Stimulated activated CD8-positive, alpha-beta memory T cell treated with anti-CD3 and anti-CD28 coated beads, Interleukin-4, amount 100 ng/mL, for 24 hours (primary cell): ENCODE measurements around the gene TERB2.
"Not testable (repeated sequence)": the region's sequence is repeated elsewhere in the genome, so short reads cannot be mapped to it uniquely, and the experiment has no call there.

ENCODE experiments used
- DNase-seq: peaks from one replicate; pipeline ENCODE4 v3.0.0-alpha.2; 2020; ENCODE audit warnings: low read depth

TERB2 gene, protein sequence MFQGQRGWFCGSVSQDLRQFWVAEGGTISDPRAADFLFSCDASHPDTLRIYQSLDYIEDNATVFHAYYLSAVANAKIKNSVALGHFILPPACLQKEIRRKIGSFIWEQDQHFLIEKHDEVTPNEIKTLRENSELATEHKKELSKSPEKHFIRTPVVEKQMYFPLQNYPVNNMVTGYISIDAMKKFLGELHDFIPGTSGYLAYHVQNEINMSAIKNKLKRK

GRCh38 chr15:44956388-44956787 is at the start of gene TERB2:
TERB2 (plus strand) TSS chr15:44956687; CDS start chr15:44956719, 32 bp downstream.
- DNase-seq: no peak

DNA sequence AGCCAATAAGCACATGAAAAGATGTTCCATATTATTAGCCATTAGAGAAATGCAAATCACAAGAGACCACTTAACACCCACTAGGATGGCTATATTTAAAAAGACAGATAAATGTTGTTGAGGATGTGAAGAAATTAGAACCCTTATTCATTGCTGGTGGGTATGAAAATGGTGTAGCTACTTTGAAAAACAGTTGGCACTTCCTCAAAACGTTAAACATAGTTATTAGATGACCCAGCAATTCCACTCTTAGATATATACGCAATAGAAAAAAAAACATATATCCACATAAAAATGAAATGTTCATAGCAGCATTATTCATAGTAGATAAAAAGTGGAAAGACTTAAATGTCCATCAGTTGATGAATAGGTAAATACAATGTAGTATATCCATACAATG is 47.1 kb upstream of the TERB2 start:
- no peak for DNase-seq

DNA sequence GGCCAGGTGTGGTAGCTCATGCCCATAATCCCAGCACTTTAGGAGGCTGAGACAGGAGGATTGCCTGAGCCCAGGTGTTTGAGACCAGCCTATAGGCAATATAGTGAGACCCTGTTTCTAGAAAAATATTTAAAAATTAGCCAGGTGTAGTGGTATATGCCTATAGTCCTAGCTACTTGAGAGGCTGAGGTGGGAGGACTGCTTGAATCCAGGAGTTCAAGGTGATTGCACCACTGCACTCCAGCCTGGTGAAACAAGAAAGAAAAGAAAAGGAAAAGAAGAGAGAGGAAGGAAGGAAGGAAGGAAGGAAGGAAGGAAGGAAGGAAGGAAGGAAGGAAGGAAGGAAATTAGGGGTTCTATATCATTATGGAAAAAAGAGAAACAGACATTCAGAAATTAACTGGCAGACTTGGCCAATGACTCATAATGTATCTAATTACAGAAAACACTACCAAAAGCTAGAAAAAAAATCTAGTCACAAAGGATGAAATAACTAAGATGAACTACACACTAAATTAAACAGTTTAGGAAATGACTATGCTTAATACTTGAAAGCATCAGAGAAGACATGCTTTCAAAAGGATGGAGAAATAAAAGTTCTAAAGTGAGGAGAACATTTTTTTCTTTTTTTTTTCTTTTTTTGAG is 45.4 kb upstream of the TERB2 start:
- no peak for DNase-seq

GRCh38 chr15:44912186-44912585 is 44.3 kb upstream of the TERB2 start:
- DNase-seq: not testable (repeated sequence)

- not testable (repeated sequence) for DNase-seq
Observed at GRCh38 chr15:44912974-44913448, 43.5 kb upstream of the TERB2 start.

- DNase-seq: no peak
Observed at GRCh38 chr15:44918136-44918535, 38.4 kb upstream of the TERB2 start.

DNA sequence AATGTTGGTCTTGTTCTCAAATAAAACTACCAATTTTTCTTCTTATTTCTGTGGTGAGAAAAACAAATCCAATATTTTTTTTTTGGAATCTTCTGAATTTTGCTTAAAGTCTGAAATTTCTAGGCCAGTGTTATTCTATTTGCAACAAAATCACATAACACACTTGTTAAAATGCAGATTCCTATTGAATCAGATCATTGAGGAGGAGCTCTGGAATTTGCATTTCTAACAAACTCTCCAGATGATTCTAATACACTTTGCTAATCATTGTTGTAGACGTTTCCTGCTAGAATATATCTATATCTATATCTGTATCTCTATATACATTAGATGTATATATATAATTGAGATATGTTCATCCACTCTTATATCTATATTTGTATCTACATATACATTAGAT is 27.8 kb upstream of the TERB2 start:
- DNase-seq: not testable (repeated sequence)

- DNase-seq: not testable (repeated sequence)
Observed at GRCh38 chr15:44930283-44930682, 26.2 kb upstream of the TERB2 start.

DNA sequence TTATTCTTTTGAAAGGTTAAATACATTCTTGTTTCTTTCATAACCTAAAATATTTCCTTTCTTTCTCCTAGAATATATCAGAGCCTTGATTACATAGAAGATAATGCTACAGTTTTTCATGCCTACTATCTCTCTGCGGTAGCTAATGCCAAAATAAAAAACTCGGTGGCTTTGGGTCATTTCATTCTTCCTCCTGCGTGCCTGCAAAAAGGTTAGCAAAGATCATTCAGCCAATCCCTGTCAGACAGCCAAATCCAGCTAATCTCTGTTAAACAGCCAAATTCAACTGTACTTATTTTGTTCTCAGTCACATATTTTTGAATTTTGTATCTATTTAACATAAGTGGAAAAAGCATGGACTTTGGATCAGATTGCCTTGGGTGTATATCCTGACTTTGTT is 1.8 kb downstream of the TERB2 start:
- not testable (repeated sequence) for DNase-seq

DNA sequence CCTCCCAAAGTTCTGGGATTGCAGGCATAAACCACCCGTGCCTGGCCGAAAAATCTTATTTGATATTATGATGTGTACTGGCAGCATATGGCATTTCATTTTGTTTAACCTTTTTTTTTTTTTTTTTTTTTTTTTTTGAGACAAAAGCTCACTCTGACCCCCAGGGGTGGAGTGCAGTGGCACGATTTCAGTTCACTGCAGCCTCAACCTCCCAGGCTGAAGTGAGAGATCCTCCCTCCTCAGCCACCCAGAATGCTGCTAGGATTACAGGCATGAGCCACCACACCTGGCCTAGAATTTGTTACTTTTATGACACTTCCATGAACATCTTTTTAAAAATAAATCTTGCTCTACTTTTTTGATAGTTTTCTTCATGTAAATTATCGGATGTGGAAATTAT is 12.0 kb downstream of the TERB2 start:
- no peak for DNase-seq

- DNase-seq: no peak
Observed at GRCh38 chr15:44971036-44971435, 14.5 kb downstream of the TERB2 start.

DNA sequence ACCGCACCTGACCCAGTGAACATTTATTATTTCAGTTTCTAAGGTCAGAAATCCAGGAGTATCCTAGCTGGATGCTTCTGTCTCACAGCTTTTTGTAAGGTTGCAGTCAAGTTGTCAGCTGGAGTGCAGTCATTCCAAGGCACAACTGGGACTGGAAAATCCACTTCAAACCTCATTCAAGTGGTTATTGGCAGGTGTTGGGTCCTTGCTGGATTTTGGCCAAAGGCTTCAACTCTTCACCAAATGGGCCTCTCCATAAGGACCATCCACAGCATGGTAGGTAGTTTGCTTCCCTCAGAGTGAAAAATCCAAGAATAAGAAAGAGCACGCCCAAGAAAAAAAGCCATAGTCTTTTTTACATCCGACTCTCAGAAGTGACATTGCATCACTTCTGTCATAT is 19.7 kb downstream of the TERB2 start:
- DNase-seq: not testable (repeated sequence)

DNA sequence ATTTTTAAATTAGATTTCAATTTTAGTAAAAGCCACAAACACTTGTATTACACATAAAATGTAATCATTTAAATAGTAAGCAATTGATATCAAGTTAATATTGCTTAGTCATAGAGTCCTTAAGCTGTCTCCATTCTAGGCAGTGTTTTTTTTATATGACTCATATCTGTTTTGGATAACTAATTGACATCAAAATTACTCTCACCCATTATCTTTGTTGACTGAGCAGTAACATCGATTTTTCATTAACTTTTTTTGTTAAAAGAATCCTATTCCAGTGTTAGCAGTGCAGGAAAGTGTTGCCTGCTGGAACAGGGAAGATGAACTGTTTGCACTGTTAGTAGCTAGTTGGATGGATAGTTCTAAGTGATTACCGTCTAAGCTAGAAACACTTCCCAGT is 21.3 kb downstream of the TERB2 start:
- DNase-seq: not testable (repeated sequence)

- DNase-seq: not testable (repeated sequence)
Observed at GRCh38 chr15:44979617-44980339, 23.3 kb downstream of the TERB2 start.

DNA sequence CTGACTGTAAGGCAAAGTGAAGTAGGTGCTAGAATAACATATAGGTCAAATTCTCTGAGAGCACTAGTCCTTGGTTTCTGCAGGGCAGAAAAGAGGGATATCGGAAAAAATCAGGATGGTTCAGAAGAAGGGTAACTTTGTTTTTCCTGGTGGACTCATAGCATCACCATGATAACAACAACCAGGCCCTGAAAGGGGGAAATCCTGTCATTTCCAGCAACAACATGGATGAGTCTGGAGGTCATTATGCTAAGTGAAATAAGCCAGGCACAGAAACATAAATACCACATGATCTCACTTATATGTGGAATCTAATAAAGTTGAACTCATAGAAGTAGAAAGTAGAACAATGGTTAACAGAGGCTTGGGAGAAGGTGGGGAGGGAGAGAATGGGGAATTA is 27.7 kb downstream of the TERB2 start:
- DNase-seq: not testable (repeated sequence)

DNA sequence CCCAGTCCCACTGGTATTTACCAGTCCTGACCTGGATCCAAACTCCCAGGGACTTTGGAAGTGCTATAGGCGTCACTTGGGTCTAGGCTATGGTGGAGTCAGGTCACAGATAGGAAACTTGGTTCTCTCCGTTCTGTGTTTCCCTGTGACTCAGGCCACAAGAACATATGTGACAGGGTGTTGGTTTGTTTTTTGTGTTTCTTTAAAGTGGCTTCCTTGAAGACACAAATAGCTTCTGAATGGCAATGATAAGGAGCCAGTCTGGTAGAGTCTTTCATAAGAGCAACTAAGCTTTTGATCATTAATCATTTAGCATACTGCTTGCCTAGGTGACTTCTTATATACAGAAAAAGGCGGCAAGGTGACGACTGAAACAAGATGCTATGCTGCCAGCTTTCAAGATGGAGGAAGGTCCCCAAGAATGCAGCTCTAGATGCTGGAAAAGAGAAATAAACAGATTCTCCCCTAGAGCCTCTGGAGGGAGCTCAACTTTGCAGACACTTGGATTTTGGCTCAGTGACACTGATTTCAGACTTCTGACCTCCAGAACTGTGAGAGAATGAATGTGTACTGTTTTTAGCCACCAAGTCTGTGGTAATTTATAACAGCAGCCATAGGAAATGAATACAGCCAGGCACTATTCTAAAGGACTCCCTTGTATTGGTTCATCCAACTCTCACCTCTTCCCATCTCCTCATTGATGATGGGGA is 30.0 kb downstream of the TERB2 start:
- DNase-seq: not testable (repeated sequence)

GRCh38 chr15:44987711-44988110 is 31.2 kb downstream of the TERB2 start:
- DNase-seq: not testable (repeated sequence)

GRCh38 chr15:44988184-44988869 is 31.8 kb downstream of the TERB2 start:
- not testable (repeated sequence) for DNase-seq

DNA sequence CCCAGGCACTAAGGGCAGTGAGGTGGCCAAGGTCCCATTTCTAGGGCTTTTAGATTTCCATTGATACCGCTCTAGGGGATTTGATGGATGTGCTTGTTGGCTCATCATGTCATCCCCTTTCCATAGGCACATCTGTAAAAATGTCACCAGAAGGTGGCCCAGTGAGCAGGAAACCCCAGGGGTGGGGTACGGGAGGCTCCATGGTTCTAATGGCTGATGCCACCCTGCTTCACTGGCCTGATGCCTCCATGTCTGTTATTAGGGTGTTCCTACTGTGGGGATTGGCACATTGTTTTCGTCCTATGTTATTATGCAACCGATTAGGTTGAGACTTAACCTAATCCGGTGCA is 32.4 kb downstream of the TERB2 start:
- DNase-seq: not testable (repeated sequence)

DNA sequence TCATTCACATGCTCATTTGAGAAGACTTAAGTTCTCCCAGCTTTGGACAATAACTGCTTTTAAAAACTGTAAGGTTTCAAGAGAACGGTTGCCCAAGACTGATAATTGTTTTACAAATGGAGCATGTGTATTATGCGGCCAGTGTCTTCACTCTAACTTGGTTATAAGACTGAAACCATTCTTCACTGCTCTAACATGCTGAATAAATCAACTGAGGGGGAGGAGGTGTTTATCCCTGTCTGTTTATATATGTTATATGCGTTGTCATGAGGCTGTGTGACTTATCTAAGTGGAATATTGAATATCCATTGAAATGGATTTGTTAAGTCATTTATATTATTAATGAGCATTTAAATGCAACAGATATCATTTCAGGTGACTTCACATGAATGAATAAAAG is 41.1 kb downstream of the TERB2 start:
- not testable (repeated sequence) for DNase-seq

DNA sequence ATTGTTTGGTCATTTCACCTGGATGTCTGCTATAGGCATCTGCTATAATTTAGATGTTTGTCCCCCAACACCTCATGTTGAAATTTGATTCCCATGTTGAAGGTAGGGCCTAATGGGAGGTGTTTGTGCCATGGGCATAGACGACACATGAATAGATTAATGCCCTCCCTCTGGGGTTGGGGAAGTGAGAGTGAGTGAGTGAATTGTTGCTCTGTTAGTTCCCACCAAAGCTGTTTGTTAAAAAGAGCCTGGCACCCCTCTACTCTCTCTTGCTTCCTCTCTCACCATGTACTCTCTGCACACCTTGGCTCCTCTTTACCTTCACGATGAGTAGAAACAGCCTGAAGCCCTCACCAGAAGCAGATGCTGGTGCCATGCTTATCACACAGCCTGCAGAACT is 42.6 kb downstream of the TERB2 start:
- no peak for DNase-seq

- not testable (repeated sequence) for DNase-seq
Observed at GRCh38 chr15:45001180-45001579, 44.7 kb downstream of the TERB2 start.
